ENCODE data around the gene CRELD1.
"Not testable (repeated sequence)": the region's sequence is repeated elsewhere in the genome, so short reads cannot be mapped to it uniquely, and the experiment has no call there.

The CRELD1 gene, protein sequence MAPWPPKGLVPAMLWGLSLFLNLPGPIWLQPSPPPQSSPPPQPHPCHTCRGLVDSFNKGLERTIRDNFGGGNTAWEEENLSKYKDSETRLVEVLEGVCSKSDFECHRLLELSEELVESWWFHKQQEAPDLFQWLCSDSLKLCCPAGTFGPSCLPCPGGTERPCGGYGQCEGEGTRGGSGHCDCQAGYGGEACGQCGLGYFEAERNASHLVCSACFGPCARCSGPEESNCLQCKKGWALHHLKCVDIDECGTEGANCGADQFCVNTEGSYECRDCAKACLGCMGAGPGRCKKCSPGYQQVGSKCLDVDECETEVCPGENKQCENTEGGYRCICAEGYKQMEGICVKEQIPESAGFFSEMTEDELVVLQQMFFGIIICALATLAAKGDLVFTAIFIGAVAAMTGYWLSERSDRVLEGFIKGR

DNA sequence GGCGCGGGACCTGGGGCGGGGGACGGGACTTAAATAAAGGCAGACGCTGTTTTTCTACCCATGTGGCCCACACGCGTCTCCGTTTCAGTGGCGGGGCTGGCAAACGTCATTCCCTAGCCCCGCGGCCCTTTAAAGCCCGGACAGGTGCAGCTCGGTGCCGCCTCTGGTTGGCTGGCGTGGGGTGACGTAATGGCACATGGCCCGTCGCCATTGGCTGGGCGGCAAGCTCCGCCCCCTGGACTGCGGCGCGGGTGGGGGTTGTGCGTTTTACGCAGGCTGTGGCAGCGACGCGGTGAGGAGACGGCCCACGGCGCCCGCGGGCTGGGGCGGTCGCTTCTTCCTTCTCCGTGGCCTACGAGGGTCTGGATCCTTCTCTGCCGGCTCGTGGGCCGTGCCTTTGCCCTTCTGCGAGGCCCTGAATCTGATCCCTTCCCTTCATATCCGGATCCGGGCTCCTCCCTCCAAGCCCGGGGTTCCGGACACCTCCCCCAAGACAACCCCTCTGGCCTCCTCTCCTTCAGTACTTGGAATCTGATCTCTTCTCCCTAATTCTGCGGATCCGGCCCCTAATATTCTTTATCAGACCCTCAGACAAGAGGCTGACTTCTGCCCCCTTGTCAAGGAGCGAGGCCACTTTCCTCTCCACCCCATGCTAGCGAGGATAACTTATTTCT is at the start of gene CRELD1:
Gene CRELD1, plus strand, starts transcription at position 274 of the 674 bp plus-strand sequence. CDS start 605 bp downstream, outside the sequence.
- FAIRE-seq = peak; percentile 88

DNA sequence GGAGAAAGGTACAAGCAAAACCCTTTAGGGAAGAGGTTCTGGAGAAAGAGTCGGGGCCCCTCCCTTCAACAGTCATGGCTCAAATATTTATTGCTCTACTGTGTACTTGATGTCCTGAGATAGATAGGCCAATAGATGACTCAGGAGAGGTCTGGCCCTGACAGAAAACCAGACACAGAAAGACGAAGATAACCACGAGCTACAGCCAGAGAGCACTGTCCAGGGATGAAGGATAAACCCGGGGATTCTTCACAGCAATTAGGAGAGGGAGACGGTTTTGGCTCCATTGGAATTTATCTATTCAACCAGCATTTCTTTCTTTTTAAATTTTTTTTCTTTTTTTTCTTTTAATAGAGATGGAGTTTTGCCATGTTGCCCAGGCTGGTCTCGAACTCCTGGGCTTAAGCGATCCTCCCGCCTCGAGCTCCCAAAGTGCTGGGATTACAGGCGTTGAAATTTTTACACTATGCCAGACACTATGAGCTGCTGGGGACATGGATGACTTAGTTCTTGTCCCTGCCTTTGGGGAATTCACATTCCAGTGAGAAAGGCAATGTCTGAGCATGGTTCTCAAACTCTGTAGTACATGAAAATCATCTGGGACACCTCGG is 49.0 kb upstream of the CRELD1 start:
- no peak for FAIRE-seq

DNA sequence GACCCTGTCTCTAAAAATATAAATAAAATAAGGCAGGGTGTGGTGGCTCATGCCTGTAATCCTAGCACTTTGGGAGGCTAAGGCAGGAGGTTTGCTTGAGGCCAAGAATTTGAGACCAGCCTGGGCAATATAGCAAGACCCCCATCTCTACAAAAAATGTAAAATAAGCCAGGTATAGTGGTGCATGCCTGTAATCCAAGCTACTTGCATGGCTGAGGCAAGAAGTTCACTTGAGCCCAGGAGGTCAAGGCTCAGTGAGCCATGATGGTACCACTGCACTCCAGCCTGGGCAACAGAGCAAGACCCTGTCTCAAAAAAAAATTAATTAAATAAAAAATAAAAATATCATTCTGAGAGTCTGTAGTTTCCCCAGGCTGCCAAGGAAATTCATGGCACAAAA is 47.3 kb upstream of the CRELD1 start:
- no peak for FAIRE-seq

DNA sequence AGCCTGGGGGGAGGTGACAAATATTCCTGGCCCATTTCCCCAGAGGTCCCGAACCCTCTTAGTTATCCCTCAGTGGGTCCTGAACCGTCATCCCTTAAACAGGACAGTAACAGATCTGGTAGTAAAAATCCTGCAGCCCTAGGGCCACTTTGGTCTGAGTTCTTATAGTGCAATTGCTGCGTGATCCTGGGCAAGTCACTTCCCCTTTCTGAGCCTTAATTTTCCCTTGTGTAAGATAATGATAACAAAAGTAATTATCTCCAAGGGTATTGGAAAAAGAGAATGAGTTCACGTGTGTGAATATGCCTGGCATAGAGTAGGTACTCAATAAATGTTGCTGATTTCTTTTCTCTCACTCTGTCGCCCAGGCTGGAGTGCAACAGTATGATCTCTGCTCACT is 46.2 kb upstream of the CRELD1 start:
- FAIRE-seq = no peak

DNA sequence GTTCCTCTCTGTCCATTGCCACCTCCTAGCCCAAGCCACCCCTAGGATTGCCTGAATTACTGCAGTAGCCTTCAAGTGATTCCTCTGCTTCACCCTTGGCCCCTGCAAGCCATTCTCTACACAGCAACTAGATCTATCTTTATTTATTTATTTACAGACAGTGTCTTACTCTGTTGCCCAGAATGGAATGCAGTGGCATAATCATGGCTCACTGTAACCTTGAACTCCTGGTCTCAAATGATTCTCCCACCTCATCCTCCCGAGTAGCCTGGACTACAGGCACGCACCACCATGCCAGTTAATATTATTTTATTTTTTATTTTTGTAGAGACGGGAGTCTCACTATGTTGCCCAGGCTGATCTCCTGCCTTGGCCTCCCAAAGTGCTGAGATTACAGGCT is 45.1 kb upstream of the CRELD1 start:
- no peak for FAIRE-seq

DNA sequence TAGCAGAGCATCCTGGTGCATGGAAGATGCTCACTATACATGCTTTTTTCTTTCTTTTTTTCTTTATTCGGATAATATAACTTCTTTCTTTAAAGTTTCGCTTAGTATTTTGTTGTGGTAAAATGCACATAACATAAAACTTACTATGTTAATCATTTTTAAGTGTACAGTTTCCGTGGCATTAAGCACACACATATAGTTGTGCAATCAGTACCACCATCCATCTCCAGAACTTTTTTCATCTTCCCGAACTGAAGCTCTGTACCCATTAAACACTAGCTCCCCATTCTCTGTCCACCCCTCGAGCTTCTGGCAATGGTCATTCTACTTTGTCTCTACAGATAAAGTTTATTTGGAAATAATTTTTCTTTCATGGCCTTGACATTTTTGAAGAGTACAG is 44.2 kb upstream of the CRELD1 start:
- FAIRE-seq = no peak

DNA sequence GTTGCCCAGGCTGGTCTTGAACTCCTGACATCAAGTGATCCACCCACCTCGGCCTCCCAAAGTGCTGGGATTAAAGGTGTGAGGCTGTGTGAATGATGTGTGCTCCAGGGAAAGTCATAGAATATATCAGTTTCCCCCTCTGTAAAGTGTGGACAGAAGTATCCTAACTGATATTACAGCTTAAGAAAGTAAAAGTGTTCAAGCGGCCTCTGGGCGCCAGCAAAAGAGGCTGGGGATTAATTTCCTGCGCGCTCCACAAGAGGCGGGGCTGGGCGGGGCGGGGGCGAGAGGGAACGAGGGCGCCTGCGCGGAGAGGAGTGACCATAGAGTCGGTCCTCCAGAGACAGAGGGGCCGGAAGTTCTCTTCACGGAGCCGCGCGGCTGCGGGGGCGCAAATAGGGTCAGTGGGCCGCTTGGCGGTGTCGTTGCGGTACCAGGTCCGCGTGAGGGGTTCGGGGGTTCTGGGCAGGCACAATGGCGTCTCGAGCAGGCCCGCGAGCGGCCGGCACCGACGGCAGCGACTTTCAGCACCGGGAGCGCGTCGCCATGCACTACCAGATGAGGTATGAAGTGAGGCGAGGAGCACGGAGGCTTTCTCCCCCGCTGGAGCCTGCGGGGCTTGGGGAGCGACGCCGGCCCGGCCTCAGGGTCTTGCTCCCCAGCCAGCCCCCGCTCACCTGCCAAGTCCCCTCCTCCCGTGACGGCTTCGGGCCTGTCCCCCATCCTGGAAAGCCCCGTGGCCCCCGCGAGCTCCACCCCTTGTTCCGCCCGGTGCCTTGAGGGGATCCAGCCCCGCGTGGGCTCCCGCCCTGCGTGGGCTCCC is 43.2 kb upstream of the CRELD1 start, which contains the start of gene JAGN1:
Gene JAGN1, plus strand, starts transcription at position 362 of the 823 bp plus-strand sequence. Its CDS starts 113 bp downstream, at position 475.
- no peak for FAIRE-seq

DNA sequence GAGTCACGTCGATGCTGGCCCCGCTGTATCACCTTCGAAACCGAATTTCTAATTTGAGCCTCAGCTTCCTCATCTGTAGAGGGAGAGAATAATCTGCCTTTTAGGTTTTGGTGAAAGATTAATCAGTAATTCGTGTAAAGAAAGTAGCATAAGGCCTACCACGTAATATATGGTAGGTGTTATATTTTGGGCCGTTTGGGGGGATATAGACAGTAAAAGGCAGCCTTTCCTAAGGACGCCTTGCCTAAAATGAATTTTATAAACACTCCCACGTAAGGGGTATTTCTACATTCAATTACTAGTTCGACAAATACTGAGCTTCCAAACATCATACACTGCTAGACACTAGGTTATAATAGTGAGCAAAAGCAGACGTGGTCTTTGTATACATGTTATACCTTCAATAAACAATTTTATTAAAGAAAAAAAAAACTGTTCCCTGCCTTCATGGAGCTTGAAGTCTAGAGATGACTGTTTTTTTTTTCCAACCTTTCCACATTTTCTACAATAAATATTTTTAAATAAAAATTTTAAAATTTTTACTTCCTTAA is 42.5 kb upstream of the CRELD1 start:
- FAIRE-seq = no peak

DNA sequence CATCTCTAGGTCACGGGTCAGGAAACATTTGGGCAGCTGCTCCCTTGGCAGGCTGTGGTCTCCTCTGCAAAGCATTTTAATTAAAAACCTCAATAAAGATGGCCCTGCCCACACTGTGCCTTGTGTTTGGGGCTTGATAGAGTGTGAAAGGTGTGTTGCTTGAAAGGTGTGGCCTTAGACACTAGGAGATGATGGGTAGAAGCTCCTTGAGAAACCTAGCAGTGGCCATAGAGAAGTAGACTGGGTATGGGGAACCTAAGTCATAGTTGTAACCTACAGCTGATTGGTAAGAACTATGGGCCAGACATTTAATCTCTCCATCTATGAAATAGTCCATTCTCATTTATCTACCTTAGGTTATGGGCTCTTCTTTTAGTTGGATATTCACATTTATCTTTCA is 39.9 kb upstream of the CRELD1 start:
- FAIRE-seq = no peak

DNA sequence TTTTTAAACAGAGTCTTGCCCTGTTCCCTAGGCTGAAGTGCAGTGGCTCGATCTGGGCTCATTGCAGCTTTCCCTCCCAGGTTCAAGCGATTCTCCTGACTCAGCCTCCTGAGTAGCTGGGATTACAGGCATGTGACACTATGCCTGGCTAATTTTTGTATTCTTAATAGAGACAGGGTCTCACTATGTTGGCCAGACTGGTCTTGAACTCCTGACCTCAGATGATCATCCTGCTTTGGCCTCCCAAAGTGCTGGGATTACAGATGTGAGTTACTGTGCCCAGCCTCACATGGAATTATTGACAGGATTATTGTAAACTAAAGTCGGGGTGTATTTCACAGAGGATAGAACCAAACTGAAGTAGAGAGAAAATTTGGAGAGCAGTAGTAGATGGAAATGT is 37.9 kb upstream of the CRELD1 start:
- not testable (repeated sequence) for FAIRE-seq

DNA sequence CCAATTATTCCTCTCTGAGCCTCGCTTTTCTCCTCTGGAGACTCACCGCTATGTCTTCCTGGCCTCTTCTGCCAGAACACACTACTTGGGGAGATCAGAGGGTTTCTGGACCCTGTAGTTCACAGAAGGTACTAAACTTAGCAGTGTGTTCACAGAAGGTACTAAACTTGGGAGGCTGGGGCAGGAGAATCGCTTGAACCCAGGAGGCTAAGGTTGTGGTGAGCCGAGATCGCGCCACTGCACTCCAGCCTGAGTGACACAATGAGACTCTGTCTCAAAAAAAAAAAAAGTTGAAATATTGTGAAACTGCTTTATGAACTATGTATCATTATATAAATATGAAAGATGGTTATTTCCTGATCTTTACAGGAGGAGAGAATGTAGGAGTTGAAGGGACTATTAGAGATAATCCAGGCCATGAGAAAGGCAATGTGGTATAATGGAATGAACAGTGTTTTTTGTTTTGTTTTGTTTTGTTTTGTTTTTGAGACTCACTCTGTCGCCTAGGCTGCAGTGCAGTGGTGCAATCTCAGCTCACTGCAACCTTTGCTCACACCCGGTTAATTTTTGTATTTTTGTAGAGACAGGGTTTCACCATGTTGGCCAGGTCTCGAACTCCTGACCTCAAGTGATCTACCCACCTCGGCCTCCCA is 36.8 kb upstream of the CRELD1 start:
- FAIRE-seq = not testable (repeated sequence)

DNA sequence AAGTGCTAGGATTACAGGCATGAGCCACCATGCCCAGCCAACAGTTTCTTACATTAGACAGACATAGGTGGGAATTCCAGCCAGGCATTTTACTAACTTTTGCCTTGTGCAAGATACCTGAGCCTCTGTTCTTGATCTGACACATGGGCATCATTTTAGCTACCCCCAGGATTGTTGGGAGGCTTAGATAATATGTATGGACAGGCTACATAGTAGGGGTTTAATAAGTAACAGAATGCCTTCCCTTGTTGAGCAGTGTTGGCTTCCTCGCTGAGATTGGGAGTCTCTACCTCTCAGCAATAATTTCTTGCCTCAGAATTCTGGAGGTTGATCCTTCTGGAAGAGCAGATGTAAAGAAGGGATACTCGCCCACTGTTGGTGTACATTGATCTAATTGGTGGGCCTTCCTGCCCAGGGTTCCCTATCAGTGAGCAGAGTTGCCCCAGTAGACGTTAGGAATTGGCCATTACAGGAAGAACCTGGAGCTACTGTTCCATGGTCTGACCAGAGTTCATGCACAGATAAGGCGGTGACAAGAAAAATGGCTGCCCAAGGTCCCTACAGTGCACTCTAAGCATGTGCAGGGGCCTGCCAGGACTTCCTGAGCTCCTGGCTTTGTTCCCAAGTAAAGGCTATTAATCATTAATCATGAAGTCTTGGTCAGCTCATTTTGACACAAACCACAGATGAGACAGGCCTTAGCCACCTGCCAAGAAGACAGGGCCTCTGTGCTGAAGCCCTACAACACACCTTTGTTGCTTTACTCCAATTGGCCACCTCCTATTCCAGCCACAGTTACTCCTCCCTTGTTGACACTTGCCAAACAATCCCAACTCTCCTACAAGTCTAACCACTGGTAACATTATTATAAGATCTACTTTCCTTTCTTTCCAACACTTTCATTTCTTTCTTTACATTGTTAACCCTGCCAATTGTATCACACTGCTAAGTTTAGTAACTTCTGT is 35.9 kb upstream of the CRELD1 start:
- FAIRE-seq = no peak

DNA sequence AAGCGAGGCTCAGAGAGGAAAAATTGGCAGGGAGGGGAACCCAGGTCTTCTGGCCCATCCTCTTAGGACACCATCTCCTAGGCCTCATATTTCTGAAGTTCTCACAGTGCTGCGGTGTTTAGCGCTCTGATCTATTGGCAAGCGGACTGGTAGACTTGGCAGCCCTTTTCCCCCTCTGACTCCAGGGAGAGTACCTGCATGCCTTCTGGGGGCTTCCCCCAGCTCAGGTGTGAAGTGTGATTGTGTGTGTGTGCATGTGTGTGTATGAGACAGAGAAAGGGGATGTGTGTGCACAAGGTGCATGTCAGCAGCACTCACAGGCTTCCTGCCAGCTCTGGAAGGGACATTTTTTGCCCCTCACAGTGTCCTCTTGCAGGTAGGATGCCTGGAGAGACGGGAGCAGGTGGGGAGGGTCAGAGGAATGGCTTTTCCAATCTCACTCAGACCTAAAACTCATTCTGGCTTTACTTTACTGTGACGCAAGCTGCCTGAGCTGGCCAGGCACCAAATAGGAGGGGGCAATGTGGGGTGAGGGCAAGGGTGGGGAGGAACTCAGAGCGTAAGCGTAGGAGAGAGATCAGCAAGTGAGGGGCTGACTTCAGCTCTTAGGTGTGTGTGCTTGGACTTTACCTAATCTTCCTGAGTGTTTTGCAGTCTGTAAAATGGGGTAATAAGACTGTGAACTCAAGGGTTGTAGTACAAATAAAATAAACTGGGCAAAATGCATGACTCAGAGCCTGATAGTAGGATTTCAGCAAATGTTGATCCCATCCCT is 35.0 kb upstream of the CRELD1 start:
- no peak for FAIRE-seq

DNA sequence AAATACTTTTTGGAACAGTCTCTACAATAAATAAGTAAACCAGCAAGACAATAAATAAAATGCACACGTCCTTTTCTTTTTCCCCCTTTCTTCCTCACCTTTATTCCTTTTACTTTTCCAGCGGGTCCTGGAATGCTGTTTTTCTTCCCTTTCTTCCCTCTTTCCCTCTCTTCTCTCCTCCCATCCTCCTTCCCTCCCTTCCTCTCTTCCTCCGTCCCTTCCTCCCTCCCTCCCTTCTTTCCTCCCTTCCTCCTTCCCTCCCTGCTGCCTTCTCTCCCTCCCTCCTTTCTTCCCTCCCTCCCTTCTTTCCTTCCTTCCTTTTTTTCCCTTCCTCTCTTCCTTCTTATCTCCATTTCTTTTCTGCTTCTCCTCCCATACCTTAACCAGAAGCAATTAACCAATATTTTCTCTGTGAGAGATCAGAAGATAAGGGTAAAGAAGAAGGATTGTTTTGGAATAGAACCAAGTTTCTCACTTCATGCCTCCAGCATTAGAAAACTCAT is 34.3 kb upstream of the CRELD1 start:
- FAIRE-seq = no peak

DNA sequence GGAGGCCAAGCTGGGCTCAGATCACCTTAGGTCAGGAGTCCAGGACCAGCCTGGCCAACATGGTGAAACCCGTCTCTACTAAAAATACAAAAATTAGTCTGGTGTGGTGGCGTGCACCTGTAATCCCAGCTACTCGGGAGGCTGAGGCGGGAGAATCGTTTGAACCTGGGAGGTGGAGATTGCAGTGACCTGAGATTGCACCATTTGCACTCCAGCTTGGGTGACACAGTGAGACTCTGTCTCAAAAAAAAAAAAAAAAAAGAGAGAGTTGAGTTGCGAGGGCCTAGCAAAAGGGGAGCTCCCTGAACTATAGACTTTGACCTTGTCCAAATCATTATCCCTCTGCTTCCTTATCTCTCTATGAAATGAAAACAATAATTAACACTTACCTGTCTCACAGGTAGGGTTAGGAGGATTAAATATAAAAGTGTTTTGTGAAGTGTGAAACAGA is 32.6 kb upstream of the CRELD1 start:
- not testable (repeated sequence) for FAIRE-seq

DNA sequence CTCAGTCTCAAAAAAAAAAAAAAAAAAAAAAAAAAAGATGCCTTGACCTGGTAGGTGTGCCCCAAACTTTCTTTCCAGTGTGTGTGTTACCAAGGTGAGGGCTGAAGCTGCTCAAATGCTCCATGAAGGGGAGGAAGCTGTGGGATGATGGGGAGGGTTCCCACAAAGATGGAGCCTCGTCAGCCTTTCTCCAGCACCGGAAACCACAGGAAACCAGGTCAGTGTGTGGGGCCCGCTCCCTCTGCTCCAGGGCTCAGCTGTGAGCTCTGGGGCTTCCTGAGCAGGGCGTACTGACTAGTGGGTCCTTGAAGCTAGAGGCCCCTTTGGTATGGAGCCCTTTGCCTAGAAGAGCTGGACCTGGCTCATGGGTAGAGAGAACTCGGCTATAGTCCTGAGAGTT is 31.7 kb upstream of the CRELD1 start:
- no peak for FAIRE-seq

DNA sequence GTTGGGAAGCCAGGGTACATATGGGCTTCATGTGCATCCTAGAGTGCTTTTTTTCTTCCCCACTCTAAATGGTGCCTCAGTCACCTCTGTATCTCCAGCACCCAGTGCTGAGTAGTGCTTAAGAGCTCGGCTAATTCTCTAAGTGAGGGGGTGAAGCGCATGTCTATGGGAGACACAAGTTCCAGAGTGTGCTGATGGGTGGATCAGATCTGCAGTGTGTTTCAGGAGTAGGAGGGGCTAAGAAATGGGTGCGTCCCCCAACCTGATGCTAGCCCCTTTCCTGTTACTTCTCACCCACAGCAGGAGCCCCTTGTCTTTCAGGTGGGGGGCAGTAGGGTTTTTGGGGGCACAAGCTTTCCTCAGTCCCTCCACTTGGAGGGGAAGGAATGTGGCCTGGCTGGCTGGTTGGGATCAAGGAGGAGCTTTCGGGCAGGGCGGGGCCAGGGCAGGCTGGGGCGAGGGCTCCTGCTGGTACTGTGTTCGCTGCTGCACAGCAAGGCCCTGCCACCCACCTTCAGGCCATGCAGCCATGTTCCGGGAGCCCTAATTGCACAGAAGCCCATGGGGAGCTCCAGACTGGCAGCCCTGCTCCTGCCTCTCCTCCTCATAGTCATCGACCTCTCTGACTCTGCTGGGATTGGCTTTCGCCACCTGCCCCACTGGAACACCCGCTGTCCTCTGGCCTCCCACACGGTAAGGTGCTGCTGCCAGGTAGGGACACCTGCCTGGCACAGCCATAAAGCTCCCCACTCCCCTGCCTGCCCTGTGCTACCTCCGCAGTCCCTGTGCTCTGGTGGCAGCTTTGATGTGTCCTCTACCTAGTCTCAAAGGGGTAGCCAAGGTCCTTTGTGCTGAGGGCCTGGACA is 31.0 kb upstream of the CRELD1 start, which contains the start of gene IL17RE:
Gene IL17RE, plus strand, starts transcription at position 477 of the 866 bp plus-strand sequence. Its CDS starts 85 bp downstream, at position 562.
- no peak for FAIRE-seq

DNA sequence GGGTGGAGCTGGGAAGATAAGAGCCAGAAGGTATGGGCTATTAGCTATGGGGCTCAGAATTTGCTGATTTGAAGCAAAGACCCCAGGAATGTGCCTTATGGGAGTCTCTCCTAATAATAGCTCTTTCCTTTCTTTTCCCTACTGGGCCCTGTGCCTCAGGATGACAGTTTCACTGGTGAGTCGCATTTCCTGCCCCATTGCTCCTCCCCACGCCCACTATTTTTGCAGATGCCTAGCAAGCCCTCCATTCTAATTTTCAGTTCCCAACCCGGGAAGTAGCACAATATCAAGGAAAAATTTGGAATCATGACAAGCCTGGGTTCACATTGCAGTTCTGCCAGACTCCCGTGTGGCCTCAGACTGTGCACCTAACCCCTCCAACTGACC is 30.4 kb upstream of the CRELD1 start:
- FAIRE-seq = no peak
